Gastrocnemius medialis (tissue), 4 donors: ENCODE results near the gene CEACAM1.

Source experiments
- POLR2A ChIP-seq, 2 donors: fragments of 450-650 bp; IDR thresholded peaks; one replicate each; pipeline ENCODE4 v1.6.1; 2017; ENCODE audit warnings: antibody characterized with exemption in 2 of 2, mild to moderate bottlenecking in 2 of 2, moderate library complexity in 2 of 2
- TF ChIP-seq, protein P1 (sequence below), 5 experiments: fragments of 450-650 bp in 3 of 5; fragments of 200-600 bp in 2 of 5; sonication (generic) in 2 of 5; IDR thresholded peaks in 4 of 5; conservative IDR thresholded peaks in 1 of 5; 1 replicate in 4 of 5; 2 replicates in 1 of 5; pipeline ENCODE4 v1.5.1; 2016 to 2019; ENCODE audit warnings: antibody characterized with exemption in 5 of 5, mild to moderate bottlenecking in 3 of 5, moderate library complexity in 3 of 5

DNA sequence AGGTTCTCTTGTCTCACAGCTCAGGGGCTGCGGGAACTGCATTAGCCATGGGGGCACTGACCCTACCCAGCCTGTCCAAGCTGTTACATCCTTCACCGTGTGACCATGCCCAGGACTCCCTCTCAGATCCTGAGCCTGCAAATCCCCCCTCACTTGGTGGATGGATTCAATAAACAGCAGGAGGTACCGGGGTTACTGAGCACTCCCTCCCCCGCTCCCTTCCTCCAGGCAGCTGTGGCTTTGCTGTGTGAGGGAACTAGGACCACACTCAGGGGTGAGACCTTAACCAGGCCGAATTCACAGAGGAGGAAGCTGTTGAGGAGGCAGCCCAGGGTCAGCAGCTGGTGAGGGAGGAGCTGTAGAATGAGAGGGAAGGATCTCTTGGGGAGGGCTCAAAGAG, 27.0 kb upstream of the CEACAM1 start:
- no peak for TF ChIP-seq POLR2A (IDR thresholded peaks at IDR 0.05)
- TF ChIP-seq, protein P1, sequence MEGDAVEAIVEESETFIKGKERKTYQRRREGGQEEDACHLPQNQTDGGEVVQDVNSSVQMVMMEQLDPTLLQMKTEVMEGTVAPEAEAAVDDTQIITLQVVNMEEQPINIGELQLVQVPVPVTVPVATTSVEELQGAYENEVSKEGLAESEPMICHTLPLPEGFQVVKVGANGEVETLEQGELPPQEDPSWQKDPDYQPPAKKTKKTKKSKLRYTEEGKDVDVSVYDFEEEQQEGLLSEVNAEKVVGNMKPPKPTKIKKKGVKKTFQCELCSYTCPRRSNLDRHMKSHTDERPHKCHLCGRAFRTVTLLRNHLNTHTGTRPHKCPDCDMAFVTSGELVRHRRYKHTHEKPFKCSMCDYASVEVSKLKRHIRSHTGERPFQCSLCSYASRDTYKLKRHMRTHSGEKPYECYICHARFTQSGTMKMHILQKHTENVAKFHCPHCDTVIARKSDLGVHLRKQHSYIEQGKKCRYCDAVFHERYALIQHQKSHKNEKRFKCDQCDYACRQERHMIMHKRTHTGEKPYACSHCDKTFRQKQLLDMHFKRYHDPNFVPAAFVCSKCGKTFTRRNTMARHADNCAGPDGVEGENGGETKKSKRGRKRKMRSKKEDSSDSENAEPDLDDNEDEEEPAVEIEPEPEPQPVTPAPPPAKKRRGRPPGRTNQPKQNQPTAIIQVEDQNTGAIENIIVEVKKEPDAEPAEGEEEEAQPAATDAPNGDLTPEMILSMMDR (IDR thresholded peaks at IDR 0.05 in 4 of 5, conservative IDR thresholded peaks at IDR 0.05 in 1 of 5), result no peak
